ENCODE results near the gene GFAP.

The GFAP gene

DNA sequence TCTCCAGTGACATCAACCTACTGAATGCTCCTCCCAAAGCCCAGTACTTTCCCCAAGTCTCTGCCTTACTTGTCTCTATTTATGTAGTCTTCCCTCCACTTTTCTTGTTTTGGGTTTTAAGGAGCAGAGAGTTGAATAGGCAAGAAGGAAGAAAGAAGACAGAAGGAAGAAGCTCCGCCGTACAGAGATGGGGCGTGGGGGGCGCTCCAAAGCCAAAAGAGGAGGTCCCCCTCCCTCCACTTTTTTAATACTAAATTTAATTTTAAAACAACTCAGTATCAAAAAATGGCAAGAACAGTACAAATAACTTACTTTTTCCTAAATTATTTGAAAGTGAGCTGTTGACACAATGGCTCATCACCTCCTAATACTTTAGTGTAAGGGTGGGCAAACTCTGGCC lies 20.7 kb downstream of the GFAP start:
- TF ChIP-seq, protein P1, sequence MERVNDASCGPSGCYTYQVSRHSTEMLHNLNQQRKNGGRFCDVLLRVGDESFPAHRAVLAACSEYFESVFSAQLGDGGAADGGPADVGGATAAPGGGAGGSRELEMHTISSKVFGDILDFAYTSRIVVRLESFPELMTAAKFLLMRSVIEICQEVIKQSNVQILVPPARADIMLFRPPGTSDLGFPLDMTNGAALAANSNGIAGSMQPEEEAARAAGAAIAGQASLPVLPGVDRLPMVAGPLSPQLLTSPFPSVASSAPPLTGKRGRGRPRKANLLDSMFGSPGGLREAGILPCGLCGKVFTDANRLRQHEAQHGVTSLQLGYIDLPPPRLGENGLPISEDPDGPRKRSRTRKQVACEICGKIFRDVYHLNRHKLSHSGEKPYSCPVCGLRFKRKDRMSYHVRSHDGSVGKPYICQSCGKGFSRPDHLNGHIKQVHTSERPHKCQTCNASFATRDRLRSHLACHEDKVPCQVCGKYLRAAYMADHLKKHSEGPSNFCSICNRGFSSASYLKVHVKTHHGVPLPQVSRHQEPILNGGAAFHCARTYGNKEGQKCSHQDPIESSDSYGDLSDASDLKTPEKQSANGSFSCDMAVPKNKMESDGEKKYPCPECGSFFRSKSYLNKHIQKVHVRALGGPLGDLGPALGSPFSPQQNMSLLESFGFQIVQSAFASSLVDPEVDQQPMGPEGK (CRISPR knock-in tag; IDR thresholded peaks at IDR 0.05; ENCODE audit: borderline replicate concordance) = no peak
- TF ChIP-seq ZNF8 (CRISPR knock-in tag; IDR thresholded peaks at IDR 0.05) (no peak), ZFP30 (CRISPR knock-in tag; IDR thresholded peaks at IDR 0.05) (no peak), RARB (CRISPR knock-in tag; IDR thresholded peaks at IDR 0.05) (no peak), TCF4 (CRISPR knock-in tag; IDR thresholded peaks at IDR 0.05; ENCODE audit: borderline replicate concordance) (no peak), ESRRG (CRISPR knock-in tag; IDR thresholded peaks at IDR 0.05) (no peak), ZNF70 (CRISPR knock-in tag; IDR thresholded peaks at IDR 0.05) (no peak), ZC3H10 (CRISPR knock-in tag; IDR thresholded peaks at IDR 0.05) (no peak)
- TF ChIP-seq, protein P2, sequence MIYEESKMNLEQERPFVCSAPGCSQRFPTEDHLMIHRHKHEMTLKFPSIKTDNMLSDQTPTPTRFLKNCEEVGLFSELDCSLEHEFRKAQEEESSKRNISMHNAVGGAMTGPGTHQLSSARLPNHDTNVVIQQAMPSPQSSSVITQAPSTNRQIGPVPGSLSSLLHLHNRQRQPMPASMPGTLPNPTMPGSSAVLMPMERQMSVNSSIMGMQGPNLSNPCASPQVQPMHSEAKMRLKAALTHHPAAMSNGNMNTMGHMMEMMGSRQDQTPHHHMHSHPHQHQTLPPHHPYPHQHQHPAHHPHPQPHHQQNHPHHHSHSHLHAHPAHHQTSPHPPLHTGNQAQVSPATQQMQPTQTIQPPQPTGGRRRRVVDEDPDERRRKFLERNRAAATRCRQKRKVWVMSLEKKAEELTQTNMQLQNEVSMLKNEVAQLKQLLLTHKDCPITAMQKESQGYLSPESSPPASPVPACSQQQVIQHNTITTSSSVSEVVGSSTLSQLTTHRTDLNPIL (CRISPR knock-in tag; IDR thresholded peaks at IDR 0.05; ENCODE audit: low read depth) = no peak

DNA sequence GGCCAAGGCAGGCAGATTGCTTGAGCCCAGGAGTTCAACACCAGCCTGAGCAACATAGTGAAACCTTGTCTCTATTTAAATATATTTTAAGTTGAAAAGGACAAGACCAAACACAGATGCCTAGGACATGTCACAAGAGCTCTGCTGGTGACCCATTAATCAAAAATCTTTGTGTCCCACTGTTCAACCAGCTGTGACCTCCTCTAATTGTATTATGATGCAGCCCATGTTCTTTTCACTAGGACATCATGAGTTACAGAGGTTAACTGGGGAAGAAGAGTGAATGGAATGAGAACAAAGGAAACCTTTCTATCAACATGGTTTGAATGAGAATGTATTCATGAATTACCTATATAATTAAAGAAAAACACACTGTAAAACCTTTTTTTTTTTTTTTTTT lies 23.1 kb downstream of the GFAP start:
- ATAC-seq = no peak
- no peak for TF ChIP-seq TOX (CRISPR knock-in tag; IDR thresholded peaks at IDR 0.05; ENCODE audit: borderline replicate concordance)
- TF ChIP-seq ZFP30 (CRISPR knock-in tag; IDR thresholded peaks at IDR 0.05) = no peak
- no peak for TF ChIP-seq CSDC2 (CRISPR knock-in tag; IDR thresholded peaks at IDR 0.05)
- TF ChIP-seq TCF4 (CRISPR knock-in tag; IDR thresholded peaks at IDR 0.05; ENCODE audit: borderline replicate concordance) = no peak
- TF ChIP-seq ZFP3 (CRISPR knock-in tag; IDR thresholded peaks at IDR 0.05) = no peak
- TF ChIP-seq PPARA (CRISPR knock-in tag; IDR thresholded peaks at IDR 0.05; ENCODE audit: borderline replicate concordance) = no peak
- TF ChIP-seq ESRRG (CRISPR knock-in tag; IDR thresholded peaks at IDR 0.05) = no peak
- TF ChIP-seq, protein P3, sequence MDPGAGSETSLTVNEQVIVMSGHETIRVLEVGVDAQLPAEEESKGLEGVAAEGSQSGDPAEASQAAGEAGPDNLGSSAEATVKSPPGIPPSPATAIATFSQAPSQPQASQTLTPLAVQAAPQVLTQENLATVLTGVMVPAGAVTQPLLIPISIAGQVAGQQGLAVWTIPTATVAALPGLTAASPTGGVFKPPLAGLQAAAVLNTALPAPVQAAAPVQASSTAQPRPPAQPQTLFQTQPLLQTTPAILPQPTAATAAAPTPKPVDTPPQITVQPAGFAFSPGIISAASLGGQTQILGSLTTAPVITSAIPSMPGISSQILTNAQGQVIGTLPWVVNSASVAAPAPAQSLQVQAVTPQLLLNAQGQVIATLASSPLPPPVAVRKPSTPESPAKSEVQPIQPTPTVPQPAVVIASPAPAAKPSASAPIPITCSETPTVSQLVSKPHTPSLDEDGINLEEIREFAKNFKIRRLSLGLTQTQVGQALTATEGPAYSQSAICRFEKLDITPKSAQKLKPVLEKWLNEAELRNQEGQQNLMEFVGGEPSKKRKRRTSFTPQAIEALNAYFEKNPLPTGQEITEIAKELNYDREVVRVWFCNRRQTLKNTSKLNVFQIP (CRISPR knock-in tag; IDR thresholded peaks at IDR 0.05; ENCODE audit: borderline replicate concordance, low read depth) = no peak
- TF ChIP-seq ISL1 (CRISPR knock-in tag; IDR thresholded peaks at IDR 0.05) = no peak
- TF ChIP-seq ARNTL (CRISPR knock-in tag; IDR thresholded peaks at IDR 0.05; ENCODE audit: borderline replicate concordance, low read depth) = no peak
- TF ChIP-seq, protein P4, sequence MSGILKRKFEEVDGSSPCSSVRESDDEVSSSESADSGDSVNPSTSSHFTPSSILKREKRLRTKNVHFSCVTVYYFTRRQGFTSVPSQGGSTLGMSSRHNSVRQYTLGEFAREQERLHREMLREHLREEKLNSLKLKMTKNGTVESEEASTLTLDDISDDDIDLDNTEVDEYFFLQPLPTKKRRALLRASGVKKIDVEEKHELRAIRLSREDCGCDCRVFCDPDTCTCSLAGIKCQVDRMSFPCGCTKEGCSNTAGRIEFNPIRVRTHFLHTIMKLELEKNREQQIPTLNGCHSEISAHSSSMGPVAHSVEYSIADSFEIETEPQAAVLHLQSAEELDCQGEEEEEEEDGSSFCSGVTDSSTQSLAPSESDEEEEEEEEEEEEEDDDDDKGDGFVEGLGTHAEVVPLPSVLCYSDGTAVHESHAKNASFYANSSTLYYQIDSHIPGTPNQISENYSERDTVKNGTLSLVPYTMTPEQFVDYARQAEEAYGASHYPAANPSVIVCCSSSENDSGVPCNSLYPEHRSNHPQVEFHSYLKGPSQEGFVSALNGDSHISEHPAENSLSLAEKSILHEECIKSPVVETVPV (CRISPR knock-in tag; IDR thresholded peaks at IDR 0.05) = no peak
- TF ChIP-seq ZC3H10 (CRISPR knock-in tag; IDR thresholded peaks at IDR 0.05) = no peak
- TF ChIP-seq, protein P1 (CRISPR knock-in tag; IDR thresholded peaks at IDR 0.05; ENCODE audit: borderline replicate concordance) = no peak
- TF ChIP-seq BACH2 (CRISPR knock-in tag; IDR thresholded peaks at IDR 0.05; ENCODE audit: borderline replicate concordance) = no peak
- TF ChIP-seq ZNF70 (CRISPR knock-in tag; IDR thresholded peaks at IDR 0.05) = no peak
- no peak for TF ChIP-seq GLIS3 (CRISPR knock-in tag; IDR thresholded peaks at IDR 0.05)
- TF ChIP-seq, protein P5, sequence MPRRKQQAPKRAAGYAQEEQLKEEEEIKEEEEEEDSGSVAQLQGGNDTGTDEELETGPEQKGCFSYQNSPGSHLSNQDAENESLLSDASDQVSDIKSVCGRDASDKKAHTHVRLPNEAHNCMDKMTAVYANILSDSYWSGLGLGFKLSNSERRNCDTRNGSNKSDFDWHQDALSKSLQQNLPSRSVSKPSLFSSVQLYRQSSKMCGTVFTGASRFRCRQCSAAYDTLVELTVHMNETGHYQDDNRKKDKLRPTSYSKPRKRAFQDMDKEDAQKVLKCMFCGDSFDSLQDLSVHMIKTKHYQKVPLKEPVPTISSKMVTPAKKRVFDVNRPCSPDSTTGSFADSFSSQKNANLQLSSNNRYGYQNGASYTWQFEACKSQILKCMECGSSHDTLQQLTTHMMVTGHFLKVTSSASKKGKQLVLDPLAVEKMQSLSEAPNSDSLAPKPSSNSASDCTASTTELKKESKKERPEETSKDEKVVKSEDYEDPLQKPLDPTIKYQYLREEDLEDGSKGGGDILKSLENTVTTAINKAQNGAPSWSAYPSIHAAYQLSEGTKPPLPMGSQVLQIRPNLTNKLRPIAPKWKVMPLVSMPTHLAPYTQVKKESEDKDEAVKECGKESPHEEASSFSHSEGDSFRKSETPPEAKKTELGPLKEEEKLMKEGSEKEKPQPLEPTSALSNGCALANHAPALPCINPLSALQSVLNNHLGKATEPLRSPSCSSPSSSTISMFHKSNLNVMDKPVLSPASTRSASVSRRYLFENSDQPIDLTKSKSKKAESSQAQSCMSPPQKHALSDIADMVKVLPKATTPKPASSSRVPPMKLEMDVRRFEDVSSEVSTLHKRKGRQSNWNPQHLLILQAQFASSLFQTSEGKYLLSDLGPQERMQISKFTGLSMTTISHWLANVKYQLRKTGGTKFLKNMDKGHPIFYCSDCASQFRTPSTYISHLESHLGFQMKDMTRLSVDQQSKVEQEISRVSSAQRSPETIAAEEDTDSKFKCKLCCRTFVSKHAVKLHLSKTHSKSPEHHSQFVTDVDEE (CRISPR knock-in tag; IDR thresholded peaks at IDR 0.05) = no peak
- no peak for TF ChIP-seq SNAI2 (CRISPR knock-in tag; IDR thresholded peaks at IDR 0.05)
- TF ChIP-seq, protein P2 (CRISPR knock-in tag; IDR thresholded peaks at IDR 0.05; ENCODE audit: low read depth) = no peak
- TF ChIP-seq OSR1 (CRISPR knock-in tag; IDR thresholded peaks at IDR 0.05) = no peak

More for the DNA sequence above, 20.7 kb downstream of the GFAP start:
- ATAC-seq = no peak
